ENCODE measurements around the gene NRBP1. TPM values are rescaled to one million over a fixed set of nuclear protein-coding genes. Genes with fewer than 3 reads are reported as not detected.

Gene NRBP1
- total and polyA plus RNA-seq, 9 of the 15 experiments (the other 6 are each of a cell fraction or from before 2014, with no cell fraction given), result 2.9 to 84.5 (median 36.9) TPM

GRCh38 chr2:27489498-27490397, 61.3 kb downstream of the NRBP1 start, which contains the start of gene IFT172 (continued):
- no peak for TF ChIP-seq HINFP (tag; conservative IDR thresholded peaks at IDR 0.05; ENCODE audit: low read depth)
- TF ChIP-seq FOXP1 (CRISPR knock-in tag; IDR thresholded peaks at IDR 0.05), result 0 out of 2 replicates have a peak, but pooled peaks have one; percentile 19
- TF ChIP-seq TARDBP (IDR thresholded peaks at IDR 0.05), result no peak
- TF ChIP-seq ZNF263 (CRISPR knock-in tag; IDR thresholded peaks at IDR 0.05; ENCODE audit: borderline replicate concordance), result no peak; the same call in 1 of the 2 replicates
- peak; percentile 99 to 100 for TF ChIP-seq FOXK2 (conservative IDR thresholded peaks at IDR 0.05 in 1 of 2, IDR thresholded peaks at IDR 0.05 in 1 of 2; ENCODE audit: low read depth in 2 of 2)
- TF ChIP-seq, protein P1, sequence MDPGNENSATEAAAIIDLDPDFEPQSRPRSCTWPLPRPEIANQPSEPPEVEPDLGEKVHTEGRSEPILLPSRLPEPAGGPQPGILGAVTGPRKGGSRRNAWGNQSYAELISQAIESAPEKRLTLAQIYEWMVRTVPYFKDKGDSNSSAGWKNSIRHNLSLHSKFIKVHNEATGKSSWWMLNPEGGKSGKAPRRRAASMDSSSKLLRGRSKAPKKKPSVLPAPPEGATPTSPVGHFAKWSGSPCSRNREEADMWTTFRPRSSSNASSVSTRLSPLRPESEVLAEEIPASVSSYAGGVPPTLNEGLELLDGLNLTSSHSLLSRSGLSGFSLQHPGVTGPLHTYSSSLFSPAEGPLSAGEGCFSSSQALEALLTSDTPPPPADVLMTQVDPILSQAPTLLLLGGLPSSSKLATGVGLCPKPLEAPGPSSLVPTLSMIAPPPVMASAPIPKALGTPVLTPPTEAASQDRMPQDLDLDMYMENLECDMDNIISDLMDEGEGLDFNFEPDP (CRISPR knock-in tag; IDR thresholded peaks at IDR 0.05), result no peak
- TF ChIP-seq, protein P2, sequence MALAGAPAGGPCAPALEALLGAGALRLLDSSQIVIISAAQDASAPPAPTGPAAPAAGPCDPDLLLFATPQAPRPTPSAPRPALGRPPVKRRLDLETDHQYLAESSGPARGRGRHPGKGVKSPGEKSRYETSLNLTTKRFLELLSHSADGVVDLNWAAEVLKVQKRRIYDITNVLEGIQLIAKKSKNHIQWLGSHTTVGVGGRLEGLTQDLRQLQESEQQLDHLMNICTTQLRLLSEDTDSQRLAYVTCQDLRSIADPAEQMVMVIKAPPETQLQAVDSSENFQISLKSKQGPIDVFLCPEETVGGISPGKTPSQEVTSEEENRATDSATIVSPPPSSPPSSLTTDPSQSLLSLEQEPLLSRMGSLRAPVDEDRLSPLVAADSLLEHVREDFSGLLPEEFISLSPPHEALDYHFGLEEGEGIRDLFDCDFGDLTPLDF (CRISPR knock-in tag; IDR thresholded peaks at IDR 0.05), result no peak
- no peak for TF ChIP-seq BCLAF1 (IDR thresholded peaks at IDR 0.05; ENCODE audit: borderline replicate concordance in 1 of 2, control insufficient read depth in 1 of 2, low read depth in 2 of 2, low read length in 1 of 2)
- no peak for TF ChIP-seq RBM25 (IDR thresholded peaks at IDR 0.05; ENCODE audit: low read depth, low read length, severe bottlenecking)
- no peak; the same call in 1 of the 2 replicates for TF ChIP-seq NFE2 (IDR thresholded peaks at IDR 0.05; ENCODE audit: low read depth)
- peak; percentile 12; the same call in 1 of the 2 replicates for TF ChIP-seq TCFL5 (CRISPR knock-in tag; conservative IDR thresholded peaks at IDR 0.05)
- TF ChIP-seq NCOA1 (IDR thresholded peaks at IDR 0.05; ENCODE audit: low read depth), result no peak
- TF ChIP-seq, protein P3, sequence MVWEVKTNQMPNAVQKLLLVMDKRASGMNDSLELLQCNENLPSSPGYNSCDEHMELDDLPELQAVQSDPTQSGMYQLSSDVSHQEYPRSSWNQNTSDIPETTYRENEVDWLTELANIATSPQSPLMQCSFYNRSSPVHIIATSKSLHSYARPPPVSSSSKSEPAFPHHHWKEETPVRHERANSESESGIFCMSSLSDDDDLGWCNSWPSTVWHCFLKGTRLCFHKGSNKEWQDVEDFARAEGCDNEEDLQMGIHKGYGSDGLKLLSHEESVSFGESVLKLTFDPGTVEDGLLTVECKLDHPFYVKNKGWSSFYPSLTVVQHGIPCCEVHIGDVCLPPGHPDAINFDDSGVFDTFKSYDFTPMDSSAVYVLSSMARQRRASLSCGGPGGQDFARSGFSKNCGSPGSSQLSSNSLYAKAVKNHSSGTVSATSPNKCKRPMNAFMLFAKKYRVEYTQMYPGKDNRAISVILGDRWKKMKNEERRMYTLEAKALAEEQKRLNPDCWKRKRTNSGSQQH (CRISPR knock-in tag; IDR thresholded peaks at IDR 0.05), result no peak
- no peak for TF ChIP-seq SRSF7 (optimal IDR thresholded peaks at IDR 0.05; ENCODE audit: low read depth, low read length)
- TF ChIP-seq PRMT5 (CRISPR knock-in tag; IDR thresholded peaks at IDR 0.05), result no peak
- peak; percentile 20 for TF ChIP-seq CCNT2 (IDR thresholded peaks at IDR 0.05; ENCODE audit: borderline replicate concordance, extremely low read depth, insufficient read length, low read depth, low read length)
- no peak for TF ChIP-seq ZNF584 (CRISPR knock-in tag; IDR thresholded peaks at IDR 0.05; ENCODE audit: low read depth)

Measured in K562 (cell line).